Measurements from ENCODE around the gene L3MBTL4.

The L3MBTL4 gene

DNA sequence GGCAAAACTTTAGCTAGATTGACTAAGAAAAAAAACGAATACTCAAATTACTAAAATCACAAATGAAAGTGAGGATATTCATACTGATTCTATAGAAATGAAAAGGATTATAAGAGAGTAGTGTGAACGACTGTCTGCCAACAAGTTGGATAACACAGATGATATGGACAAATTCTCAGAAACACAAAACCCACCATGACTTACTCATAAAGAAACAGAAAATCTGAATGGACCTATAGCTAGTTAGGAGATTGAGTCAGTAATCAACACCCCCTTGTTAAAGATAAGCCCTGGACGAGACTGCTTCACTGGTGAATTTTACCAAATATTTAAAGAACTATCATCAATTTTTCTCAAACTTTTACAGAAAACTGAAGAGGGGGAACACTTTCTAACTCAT lies 410.6 kb downstream of the L3MBTL4 start:
- TF ChIP-seq, protein P1, sequence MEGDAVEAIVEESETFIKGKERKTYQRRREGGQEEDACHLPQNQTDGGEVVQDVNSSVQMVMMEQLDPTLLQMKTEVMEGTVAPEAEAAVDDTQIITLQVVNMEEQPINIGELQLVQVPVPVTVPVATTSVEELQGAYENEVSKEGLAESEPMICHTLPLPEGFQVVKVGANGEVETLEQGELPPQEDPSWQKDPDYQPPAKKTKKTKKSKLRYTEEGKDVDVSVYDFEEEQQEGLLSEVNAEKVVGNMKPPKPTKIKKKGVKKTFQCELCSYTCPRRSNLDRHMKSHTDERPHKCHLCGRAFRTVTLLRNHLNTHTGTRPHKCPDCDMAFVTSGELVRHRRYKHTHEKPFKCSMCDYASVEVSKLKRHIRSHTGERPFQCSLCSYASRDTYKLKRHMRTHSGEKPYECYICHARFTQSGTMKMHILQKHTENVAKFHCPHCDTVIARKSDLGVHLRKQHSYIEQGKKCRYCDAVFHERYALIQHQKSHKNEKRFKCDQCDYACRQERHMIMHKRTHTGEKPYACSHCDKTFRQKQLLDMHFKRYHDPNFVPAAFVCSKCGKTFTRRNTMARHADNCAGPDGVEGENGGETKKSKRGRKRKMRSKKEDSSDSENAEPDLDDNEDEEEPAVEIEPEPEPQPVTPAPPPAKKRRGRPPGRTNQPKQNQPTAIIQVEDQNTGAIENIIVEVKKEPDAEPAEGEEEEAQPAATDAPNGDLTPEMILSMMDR (IDR thresholded peaks at IDR 0.05; ENCODE audit: low read depth, low read length), result no peak

DNA sequence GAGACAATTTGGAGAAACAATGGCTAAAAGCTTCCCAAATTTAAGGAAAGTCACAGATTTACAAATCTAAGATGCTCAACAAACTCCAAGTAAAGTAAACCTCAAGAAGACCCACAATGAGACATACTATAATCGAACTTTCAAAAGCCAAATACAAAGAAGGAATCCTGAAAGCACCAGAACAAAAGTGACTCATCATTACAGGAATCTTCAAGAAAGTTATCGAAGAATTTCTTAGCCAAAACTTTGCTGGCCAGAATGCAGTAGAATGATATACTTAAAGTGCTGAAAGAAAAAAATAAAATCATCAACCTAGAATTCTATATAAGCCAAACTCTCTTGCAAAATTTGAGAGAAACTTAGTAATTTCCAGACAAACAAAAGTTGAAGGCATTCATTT lies 412.8 kb downstream of the L3MBTL4 start:
- Histone ChIP-seq H3K27me3 (no peaks in the 10 kb centered on the region), H3K9me3 (no peaks in the 10 kb centered on the region), H3K4me1 (no peaks in the 10 kb centered on the region), H3K36me3 (no peaks in the 10 kb centered on the region), H3K4me3 (ENCODE audit: low read depth, low read length) (no peak overlapping the region)
- DNase-seq, result no peak
- TF ChIP-seq, protein P1 (IDR thresholded peaks at IDR 0.05; ENCODE audit: low read depth, low read length), result no peak

More for the DNA sequence above, 410.6 kb downstream of the L3MBTL4 start:
- H3K4me1 ChIP-seq, result no peaks in the 10 kb centered on the region
- no peaks in the 10 kb centered on the region for H3K27me3 ChIP-seq
- no peaks in the 10 kb centered on the region for H3K36me3 ChIP-seq
- H3K9me3 ChIP-seq, result no peaks in the 10 kb centered on the region
- DNase-seq, result no peak
- no peak overlapping the region for H3K4me3 ChIP-seq (ENCODE audit: low read depth, low read length)

DNA sequence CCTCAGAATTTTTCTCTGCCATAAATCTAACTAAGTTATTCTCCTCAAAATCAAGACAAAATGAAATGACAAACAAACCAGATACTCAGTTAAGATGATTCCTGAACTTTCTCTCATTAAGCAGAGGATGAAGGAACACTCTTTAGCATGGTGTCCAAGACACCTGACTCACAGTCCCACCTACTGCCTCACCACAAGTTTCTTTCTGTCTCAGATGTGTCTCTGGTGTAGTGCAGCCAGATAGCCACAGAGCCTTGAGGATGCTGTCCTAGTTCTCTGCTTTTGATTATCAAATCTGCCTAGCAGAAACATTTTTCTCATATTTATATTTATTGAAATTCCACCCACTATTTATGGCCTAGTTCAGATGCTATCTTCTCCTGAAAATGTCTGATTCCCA lies 415.8 kb downstream of the L3MBTL4 start:
- no peaks in the 10 kb centered on the region for H3K9me3 ChIP-seq
- no peak for DNase-seq
- TF ChIP-seq, protein P1 (IDR thresholded peaks at IDR 0.05; ENCODE audit: low read depth, low read length), result no peak
- no peaks in the 10 kb centered on the region for H3K27me3 ChIP-seq
- H3K36me3 ChIP-seq, result no peaks in the 10 kb centered on the region
- H3K4me3 ChIP-seq (ENCODE audit: low read depth, low read length), result no peak overlapping the region
- no peaks in the 10 kb centered on the region for H3K4me1 ChIP-seq

DNA sequence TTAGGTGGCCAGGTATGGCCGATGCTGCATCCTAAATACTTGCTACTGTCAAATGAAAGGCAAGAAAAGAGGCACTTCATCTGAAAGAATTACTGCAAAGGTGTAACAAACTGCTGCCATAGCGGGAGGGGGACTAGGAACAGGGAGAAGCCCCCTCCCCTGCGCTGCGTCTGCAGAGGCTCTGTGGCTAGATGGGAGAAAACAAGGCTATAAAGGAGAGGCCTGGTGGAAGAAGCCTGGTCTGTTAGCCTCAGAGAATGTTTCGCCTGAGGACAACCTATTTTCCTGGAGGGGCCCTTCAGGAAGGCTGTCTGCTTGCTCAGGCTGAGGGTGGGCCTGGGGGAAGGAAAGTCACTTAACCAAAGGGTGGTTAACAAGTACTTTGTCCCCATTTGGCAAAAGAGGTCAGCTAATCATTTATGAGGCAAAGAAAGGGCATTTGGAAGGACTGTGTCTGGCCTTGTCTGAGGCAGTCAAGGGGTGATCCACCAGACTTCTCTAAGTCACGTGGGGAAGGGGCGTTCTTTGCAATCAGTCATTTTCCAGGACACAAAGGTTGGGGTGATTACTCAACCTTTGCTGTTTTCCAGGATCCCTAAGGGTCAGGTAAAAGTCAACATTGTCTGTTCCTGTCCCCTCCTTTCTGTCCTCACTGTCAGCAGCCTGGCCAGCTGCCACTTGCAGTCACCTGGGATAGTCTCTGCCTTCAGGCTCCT lies 416.4 kb downstream of the L3MBTL4 start:
- Histone ChIP-seq H3K36me3 (no peaks in the 10 kb centered on the region), H3K9me3 (no peaks in the 10 kb centered on the region), H3K4me3 (ENCODE audit: low read depth, low read length) (no peak overlapping the region), H3K4me1 (no peaks in the 10 kb centered on the region), H3K27me3 (no peaks in the 10 kb centered on the region)
- no peak for DNase-seq
- TF ChIP-seq, protein P1 (IDR thresholded peaks at IDR 0.05; ENCODE audit: low read depth, low read length), result no peak

DNA sequence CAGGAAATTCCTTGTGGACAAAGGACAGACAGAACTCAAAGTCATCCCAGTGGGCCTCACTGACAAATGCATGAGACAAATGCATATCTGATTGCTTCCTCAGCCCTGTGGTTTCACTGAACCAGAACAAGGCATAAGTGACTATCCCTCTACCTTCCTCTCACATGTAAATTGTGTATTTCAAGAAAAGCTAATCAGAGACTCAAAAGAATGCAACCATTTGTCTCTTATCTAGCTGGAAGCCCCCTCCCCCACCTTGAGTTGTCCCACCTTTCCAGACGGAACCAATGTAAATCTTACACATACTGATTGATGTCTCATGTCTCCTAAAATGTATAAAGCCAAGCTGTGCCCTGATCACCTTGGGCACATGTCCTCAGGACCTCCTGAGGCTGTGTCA lies 417.4 kb downstream of the L3MBTL4 start:
- DNase-seq, result no peak

DNA sequence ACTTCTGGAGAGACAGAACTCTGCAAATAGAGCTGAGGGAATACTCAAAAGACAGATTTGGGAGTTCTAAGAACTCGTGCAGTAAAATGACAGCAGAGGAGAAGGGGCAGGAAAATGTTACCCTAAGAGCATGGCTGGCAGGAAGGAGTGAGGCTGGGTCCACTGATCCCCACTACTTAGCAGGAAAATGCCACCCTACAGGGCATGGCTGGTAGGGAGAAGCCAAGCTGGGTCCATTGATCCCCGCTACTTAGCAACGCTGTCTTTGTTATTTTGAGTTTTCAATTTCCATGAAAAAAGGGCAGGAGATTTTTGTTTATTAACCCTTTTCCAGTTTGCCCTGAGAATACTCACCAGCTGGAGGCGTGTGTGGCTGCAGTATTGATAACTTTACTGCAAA lies 419.1 kb downstream of the L3MBTL4 start:
- H3K4me1 ChIP-seq, result no peaks in the 10 kb centered on the region
- TF ChIP-seq, protein P1 (IDR thresholded peaks at IDR 0.05; ENCODE audit: low read depth, low read length), result no peak
- H3K36me3 ChIP-seq, result no peaks in the 10 kb centered on the region
- H3K4me3 ChIP-seq (ENCODE audit: low read depth, low read length), result no peak overlapping the region
- no peak for DNase-seq
- H3K9me3 ChIP-seq, result no peaks in the 10 kb centered on the region
- no peaks in the 10 kb centered on the region for H3K27me3 ChIP-seq

More for the DNA sequence above, 417.4 kb downstream of the L3MBTL4 start:
- Histone ChIP-seq H3K27me3 (no peaks in the 10 kb centered on the region), H3K4me1 (no peaks in the 10 kb centered on the region), H3K36me3 (no peaks in the 10 kb centered on the region), H3K9me3 (no peaks in the 10 kb centered on the region), H3K4me3 (ENCODE audit: low read depth, low read length) (no peak overlapping the region)
- TF ChIP-seq, protein P1 (IDR thresholded peaks at IDR 0.05; ENCODE audit: low read depth, low read length), result no peak
